Stimulated activated CD4-positive, alpha-beta T cell treated with anti-CD3 and anti-CD28 coated beads, Interleukin-12 subunit alpha, Interleukin-12 subunit beta, amount 100 ng/mL, for 24 hours (primary cell): ENCODE results near the gene OXT.
"Not testable (repeated sequence)": the region's sequence is repeated elsewhere in the genome, so short reads cannot be mapped to it uniquely, and the experiment has no call there.

Experiments used
- DNase-seq, 2 experiments: peaks; one replicate each; pipeline ENCODE4 v3.0.0-alpha.2; 2020; ENCODE audit warnings: low read depth in 2 of 2

OXT gene

DNA sequence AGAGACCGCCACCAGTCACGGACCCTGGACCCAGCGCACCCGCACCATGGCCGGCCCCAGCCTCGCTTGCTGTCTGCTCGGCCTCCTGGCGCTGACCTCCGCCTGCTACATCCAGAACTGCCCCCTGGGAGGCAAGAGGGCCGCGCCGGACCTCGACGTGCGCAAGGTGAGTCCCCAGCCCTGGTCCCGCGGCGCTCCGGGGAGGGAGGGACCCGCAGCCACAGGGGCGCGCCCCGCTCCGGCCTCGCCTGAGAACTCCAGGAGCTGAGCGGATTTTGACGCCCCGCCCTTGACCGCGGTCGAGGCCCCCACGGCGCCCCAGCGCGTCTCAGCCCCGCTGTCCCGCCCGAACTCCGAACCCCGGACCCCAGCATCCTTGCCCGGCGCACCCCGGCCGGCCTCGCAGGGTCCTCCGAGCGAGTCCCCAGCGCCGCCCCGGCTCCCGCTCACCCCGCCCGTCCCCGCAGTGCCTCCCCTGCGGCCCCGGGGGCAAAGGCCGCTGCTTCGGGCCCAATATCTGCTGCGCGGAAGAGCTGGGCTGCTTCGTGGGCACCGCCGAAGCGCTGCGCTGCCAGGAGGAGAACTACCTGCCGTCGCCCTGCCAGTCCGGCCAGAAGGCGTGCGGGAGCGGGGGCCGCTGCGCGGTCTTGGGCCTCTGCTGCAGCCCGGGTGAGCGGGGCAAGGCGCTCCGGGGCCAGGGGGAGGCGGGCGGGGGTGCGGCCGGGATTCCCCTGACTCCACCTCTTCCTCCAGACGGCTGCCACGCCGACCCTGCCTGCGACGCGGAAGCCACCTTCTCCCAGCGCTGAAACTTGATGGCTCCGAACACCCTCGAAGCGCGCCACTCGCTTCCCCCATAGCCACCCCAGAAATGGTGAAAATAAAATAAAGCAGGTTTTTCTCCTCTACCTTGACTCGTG, at the start of gene OXT:
Gene OXT (plus strand): TSS at position 11 of the 920 bp plus-strand sequence. CDS start 36 bp downstream, at position 47.
- DNase-seq, result peak; percentile 41 to 63

- no peak for DNase-seq
Observed at GRCh38 chr20:3021777-3022176, 49.6 kb upstream of the OXT start.

GRCh38 chr20:3022559-3023490, 48.6 kb upstream of the OXT start:
- DNase-seq, result not testable (repeated sequence)

DNA sequence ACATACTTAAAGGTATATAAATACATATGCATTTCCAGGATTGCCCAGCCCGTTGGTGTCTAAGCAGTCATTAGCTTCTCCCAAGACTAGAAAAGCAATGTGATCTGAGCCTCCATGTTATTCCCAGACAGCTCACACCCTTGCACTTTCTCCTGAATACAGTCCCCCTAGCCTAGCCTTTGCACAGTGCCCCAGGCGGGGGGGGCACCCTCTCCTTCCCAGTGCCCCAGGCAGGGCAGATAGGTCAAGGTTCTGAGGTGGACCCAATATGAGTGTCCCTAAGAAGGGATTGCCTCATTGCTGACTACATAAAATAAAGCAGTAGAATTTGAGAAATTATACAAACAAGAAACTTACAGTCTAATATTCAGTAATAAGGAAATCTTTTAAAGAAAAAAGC, 43.4 kb upstream of the OXT start:
- no peak for DNase-seq

GRCh38 chr20:3031524-3032147, 39.8 kb upstream of the OXT start:
- DNase-seq, result no peak

DNA sequence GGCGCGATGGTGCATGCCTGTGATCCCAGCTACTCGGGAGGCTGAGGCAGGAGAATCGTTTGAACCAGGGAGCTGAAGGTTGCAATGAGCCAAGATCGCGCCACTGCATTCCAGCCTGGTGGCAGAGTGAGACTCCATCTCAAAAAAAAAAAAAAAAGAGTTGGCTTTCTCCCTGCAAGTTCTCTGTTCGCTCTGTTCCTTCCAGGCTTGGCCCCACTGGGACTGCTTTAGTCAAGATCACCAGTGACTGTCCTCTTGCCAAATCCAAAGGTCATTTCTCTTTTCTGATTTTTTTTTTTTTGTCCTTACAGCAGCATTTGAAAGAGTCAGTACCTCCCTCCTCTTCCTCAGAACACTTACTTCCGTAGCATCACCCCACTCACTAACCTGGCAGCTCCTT, 38.8 kb upstream of the OXT start:
- DNase-seq, result no peak

GRCh38 chr20:3037654-3038053, 33.8 kb upstream of the OXT start:
- DNase-seq, result no peak

DNA sequence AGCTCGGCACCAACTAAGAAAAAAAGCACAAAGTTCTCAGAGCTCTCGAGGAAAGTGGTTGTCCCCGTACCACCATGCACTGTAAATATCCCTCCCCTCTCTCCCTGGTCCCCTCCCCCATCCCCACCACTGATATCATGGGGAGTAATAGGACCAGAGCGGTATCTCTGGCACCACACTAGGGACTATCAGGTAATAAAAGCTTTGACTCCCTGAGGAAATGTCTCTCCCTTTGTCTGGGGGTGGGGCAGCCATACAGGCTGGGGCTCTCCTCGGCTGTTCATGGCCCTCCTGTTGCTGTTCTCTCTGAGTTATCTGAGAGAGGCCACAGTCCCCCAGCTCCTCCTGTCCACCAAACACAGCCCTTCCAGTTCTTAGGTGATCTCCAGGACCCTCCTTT, 33.0 kb upstream of the OXT start:
- no peak for DNase-seq

DNA sequence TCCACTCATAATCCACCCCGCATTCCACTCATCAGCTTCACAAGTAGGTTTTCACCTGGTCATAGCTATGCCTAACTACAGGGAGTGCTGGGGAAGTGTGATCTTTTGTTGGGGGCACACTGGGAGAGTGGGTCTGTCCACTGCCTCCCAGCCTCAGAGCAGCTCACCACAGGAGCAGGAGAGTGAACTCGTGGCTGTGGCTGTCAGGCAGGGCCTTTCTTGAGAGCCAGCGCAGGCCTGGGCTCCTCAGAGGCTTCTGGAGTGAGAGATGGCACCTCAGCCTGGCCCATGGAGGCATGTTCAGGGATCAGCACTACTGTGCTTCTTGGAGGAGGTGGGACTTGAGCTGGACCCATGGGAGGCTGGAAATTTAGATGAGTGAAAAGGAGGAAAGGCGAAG, 32.0 kb upstream of the OXT start:
- DNase-seq, result no peak

- DNase-seq, result no peak
Observed at GRCh38 chr20:3040086-3040485, 31.3 kb upstream of the OXT start.

DNA sequence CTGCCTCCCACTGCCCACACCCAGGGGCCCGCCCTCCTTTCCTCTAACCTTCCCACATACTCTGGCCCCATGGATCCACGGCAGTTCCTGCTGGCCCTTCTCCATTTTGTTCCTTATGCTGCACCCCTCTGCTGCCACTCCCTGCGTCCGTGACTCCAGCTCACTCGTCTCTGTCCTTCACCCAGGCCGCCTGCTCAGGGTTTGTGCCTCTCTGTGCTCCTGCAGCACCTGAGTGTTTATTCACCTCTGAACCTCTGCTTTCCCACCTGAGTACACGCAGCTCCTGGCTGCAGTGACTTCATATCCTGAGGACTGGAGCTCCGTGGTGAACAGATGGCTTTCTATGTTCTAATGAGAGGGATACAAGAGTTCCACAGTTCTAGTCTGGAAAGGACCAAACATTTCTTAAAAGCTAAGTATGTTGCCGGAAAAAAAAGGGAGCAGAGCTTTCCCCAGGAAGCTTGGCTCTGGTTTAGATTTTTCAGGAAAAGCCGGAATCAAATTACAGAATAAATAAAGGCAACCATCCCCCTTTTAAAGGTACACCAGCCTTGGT, 29.5 kb upstream of the OXT start:
- DNase-seq, result no peak

DNA sequence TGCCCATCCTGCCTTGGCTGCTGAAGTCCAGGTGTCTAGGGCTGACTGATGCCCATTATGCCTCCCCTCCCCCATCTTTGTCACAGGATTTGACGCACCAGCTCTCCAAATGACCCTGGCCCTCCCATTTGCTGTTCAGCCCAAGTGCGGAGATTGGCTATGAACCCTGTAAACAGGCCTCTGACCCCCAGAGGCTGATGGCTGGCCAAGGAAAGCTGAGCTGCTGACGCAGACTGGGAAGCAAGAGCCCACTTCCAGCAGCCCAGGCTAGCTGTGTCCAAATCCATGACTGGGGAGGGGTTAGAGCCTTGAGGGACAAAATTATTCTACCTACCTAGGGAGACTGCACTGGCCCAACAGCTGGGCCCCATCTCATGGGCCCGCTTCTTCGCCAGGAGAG, 28.8 kb upstream of the OXT start:
- DNase-seq, result no peak

DNA sequence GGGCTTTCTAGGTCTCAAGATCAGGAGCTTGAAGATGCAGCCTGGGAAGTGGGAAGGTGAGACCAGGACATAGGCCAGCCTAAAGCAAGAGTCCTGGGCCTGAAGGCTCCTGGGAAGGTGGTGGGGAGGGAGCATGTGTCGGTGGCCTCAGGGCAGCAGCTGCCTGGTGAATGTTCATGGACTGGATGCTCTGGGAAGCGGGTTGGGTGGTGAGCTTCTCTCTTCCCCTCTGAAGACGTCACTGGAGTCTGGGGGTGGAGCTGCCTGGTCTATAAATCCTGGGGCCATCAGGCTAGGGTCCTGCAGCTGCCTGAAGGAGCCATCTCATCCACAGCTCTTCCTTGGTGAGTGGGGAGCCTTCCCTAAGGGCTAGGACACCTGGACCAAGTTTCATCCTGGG, 28.1 kb upstream of the OXT start, which contains the start of gene GNRH2:
Gene GNRH2 (plus strand): TSS at position 301 of the 400 bp plus-strand sequence. CDS start 793 bp downstream, outside the sequence.
- DNase-seq, result no peak

- no peak for DNase-seq
Observed at GRCh38 chr20:3044336-3044965, 27.0 kb upstream of the OXT start.

DNA sequence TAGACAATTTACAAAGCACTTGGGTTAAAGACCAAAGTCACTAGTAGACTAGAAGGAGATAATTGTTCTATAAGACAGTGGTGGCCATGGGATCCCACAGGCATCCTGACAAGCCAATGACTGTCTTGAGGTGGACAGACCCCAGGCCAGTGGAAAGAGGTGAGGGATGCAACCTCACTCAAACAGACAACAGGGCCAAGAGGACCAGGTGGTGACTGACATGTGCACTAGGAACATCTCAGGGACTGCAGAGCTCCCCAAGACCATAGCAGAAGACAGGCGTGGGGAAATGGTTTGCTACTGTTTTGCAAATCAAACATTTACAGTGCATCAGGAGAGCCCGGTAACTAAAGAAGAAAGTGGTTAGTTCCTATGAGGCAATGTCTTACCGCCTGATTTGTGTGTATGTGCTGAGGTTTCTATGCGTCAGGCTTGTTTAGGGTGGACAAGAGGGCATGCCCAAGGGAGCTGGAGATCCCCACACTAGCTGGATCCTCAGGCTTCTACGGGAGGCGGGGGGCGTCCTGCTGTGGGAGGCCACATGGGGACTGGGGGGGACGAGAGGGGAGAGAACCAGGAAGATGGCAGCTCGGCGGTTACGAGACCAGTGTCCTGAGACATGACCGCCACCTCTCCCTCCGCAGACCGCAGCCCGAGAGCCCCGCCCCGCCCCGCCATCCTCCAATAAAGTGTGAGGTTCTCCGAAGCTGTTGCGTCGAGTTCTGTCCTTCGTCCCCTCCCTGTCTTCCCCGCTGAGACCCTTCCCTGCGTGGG, 26.2 kb upstream of the OXT start:
- peak in 1 of 2 experiments; percentile 58 for DNase-seq

DNA sequence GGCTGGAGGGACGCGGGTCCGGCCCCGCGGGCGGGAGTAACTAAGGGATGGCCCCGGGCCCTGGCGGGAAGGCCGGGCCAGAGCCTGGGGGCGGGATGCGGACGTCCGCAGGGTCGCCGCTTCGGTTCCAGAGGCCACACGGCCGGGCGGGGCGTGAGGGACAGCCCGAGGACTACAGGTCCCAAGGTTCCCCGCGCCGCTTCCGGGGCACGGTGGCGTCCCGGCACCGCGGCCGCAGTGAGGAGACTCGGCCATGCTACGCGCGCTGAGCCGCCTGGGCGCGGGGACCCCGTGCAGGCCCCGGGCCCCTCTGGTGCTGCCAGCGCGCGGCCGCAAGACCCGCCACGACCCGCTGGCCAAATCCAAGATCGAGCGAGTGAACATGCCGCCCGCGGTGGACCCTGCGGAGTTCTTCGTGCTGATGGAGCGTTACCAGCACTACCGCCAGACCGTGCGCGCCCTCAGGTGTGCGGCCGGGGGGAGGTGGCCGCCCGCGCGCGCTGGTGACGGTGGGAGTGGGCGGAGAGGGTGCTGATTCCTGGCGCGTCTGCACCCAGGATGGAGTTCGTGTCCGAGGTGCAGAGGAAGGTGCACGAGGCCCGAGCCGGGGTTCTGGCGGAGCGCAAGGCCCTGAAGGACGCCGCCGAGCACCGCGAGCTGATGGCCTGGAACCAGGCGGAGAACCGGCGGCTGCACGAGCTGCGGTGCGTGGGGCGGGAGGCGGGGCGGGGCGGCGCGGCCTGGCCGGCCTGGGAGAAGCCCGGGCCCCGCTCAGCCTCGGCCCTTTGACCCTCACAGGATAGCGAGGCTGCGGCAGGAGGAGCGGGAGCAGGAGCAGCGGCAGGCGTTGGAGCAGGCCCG, 25.4 kb upstream of the OXT start, which contains the start of gene MRPS26:
Gene MRPS26 (plus strand): TSS at position 237 of the 861 bp plus-strand sequence. CDS start 17 bp downstream, at position 254.
- DNase-seq, result peak; percentile 70 to 80

DNA sequence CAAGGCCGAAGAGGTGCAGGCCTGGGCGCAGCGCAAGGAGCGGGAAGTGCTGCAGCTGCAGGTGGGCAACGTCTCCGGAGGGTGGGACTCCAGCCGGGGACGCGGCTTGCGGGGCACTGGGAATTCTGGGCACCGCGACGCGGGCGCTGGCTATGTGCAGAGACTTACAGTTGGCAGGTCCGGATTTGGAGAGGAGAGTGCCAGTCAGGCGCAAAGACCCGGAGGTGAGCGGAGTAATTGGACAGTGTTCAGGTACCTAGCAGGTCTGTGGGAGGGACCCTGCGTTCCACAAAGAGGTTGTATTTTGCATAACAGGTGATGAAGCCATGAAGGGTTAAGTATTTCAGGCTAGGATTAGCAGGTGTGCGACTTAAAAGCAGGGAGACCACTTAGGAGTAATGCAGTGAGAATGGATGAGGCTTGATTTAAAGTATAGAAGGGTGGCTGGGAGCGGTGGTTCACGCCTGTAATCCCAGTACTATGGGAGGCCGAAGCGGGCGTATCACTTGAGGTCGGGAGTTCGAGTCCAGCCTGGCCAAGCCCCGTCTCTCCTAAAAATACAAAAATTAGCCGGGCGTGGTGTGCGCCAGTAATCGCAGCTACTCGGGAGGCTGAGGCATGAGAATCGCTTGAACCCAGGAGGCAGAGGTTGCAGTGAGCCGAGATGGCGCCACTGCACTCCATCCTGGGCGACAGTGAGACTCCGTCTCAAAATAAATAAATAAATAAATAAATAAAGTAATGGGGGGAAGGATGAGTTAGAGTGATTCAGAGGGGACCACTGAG, 24.6 kb upstream of the OXT start:
- DNase-seq, result no peak
